ENCODE measurements around the gene MRGPRF.
"Not testable (repeated sequence)": the region's sequence is repeated elsewhere in the genome, so short reads cannot be mapped to it uniquely, and the experiment has no call there.

The MRGPRF gene

DNA sequence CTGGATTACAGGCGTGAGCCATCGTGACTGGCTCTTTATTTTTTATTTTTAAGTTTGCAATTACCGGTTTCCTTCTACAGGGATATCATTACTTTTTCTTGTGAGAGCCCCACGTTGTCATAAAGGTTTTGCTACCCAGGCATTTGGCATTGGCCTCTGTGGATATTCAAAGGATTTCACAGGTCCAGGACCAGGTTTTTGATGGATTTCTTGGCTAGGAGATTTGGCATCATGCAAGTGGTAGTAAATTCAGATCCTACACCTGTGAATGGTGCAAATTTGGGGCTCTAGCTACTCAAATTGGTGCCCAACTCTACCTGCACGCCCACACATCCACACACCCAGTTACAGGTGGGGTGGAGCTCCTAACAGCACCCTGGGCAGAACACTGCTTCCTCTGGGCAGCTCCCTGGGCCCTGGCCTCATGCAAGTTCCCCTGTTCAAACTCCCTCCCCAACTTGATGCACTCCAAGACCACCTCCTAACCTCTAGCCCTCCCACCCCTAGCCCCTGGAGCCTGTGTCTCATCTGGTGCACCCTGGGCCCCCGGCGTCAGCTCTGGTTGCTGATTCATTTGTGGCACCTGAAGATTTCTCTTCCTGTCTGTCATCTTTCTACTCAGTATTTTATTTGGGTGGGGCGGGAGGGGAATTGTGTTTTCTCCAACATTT lies 23.0 kb downstream of the MRGPRF start:
- no peak for FAIRE-seq

DNA sequence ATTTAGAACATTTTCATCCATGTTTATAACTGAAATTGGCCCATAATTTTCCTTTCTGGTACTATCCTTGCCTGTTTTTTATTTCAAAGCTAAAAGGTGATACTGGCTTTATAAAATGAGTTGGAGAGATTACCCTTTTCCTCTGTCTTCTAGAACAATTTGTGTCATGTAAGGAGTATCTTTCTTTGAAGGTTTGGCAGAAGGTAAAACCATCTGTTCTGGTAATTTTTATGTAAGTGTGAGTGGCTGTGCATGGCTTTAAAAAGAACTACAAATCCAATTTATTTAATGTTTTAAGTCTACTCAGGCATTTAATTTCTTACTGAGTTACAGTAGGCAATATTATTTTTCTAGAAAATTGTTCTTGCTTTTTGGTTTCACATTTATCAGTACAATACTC lies 24.6 kb downstream of the MRGPRF start:
- no peak for FAIRE-seq

More for the DNA sequence above, 23.0 kb downstream of the MRGPRF start:
- DNase-seq (ENCODE audit: low spot score): no peak

DNA sequence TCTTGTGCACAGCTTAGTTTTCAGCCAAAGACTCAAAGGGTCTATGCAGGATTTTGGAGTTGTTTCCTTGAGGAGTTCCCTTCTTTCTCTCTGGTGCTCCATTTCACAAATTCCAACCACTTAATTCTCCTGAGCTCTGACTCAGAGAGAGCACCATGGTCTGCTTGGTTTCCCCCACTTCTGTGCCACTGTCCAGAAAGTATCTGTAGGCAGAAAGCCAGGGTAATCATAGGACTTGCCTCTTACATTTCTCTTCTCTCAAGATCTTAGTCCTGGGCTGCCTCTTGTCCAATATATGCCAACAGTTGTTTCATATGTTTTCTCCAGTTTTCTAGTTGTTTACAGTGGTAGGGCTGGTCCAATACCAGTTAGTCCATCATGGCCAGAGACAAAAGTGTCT lies 25.8 kb downstream of the MRGPRF start:
- no peak for DNase-seq (ENCODE audit: low spot score)
- FAIRE-seq: no peak

More for the DNA sequence above, 24.6 kb downstream of the MRGPRF start:
- no peak for DNase-seq (ENCODE audit: low spot score)

DNA sequence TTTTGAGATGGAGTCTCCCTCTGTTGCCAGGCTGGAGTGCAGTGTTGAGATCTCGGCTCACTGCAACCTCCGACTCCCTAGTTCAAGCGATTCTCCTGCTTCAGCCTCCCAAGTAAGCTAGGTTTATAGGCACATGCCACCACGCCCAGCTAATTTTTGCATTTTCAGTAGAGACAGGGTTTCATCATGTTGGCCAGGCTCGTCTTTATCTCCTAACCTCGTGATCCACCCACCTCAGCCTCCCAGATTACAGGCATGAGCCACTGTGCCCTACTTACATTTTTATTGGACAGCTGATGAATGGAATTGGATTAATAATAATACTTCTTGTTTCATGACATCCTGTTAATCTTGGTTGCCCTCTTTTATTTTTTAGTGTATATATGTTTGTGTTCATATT lies 29.2 kb downstream of the MRGPRF start:
- FAIRE-seq: no peak
- no peak for DNase-seq (ENCODE audit: low spot score)

DNA sequence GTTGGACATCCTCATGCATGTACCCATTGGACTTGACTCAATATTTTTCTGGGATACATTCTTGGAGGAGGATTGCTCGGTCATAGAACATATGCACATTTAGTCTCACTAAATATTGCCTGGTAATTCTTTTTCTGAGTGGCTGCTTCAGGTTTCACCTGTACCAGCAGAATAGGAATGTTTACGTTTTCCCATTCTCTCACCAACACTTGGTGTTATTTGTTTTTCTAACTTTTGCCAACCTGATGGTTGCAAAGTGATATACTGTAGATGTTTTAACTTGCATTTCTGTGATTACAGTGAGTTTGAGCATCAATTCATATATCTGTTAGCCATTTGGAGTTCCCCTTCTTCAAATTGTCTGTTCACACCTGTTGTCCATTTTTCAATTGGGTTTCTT lies 30.9 kb downstream of the MRGPRF start:
- FAIRE-seq (no peak), DNase-seq (ENCODE audit: low spot score) (no peak)

DNA sequence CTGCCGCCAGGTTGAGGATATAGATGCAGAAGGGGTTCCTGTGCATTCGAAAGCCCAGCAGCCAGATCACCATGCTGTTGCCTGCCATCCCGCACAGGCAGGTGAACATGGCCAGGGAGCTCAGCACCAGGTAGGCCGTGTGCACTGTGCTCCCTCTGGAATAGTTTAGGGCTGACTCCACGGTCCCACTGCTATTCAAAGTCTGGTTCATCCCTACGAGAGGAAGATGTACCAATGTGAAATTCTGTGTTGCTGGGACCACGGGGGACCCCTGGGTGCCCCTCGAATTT lies 32.3 kb downstream of the MRGPRF start, which contains the start of gene MRGPRD:
Gene MRGPRD (minus strand): TSS at position 211 of the 290 bp plus-strand sequence. CDS start 0 bp downstream, at position 211.
- FAIRE-seq (no peak), DNase-seq (ENCODE audit: low spot score) (no peak)

DNA sequence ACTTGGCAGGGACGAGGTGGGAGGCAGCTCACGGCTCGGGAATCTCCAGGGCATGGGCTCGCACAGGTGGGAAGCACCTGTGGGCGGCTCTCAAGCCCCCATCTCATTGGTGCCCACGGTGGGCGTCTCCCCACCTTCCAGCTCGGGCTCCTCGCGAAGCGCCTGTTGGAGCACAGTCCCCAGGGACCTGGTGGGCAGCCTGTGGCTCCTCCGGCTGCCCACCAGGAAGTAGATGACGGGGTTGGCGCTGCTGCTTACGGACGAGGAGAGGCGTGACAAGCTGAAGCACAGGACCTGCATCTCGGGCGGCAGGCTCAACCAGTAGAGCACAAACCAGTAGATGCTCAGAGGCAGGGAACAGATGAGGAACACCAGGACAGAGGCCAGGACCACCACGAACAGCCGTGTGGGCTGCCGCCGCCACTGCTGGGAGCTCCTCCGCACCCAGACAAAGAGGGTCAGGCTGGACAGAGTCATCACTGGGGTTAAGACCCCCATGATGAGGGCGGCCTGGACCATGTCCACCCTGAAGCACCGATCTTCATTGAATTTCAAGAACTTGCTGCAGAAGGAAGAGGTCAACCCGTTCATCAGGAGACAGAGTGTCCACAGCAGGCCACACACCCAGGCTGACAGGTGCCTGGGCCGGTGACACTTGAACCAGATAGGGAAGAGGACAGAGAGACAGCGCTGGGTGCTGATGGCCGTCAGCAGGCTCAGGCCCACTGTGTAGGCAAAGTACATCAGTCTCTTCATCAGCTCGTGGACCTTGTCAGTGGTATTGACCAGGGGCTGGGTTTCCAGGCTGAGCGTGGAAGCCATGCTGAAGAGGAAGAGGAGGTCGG lies 32.9 kb downstream of the MRGPRF start:
- no peak for FAIRE-seq
- no peak for DNase-seq (ENCODE audit: low spot score)

DNA sequence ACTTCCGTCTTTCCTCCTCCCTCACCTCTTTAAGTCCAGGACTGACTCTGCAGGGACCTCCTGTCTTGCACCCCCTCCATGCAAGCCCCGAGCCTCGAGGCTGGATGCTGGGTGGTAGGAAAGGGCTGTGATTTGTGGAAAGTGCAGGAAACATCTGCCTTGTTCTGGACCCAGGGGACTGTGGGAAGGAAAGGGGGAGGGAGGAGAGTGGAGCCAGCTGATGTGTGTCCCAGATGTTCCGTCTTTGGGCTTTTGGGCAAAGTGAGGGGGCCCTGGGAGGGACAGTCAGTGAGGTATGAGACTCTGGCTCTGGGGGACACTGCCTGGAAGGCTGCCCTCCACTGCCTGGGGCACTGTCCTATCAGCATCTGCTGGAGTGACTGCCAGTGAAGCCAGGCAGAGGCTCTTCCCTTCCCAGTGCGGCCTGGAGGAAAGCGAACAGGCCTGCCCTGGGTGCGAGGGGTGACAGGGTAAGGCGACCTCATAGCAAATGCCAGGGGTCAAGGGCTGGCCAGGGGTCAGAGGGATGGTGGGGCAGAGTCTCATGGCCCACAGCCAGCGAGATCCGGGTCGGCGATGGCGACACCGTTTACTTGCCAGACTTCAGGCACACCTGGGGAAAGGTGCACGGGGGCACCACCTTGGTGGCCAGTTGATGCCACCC lies 34.0 kb downstream of the MRGPRF start:
- FAIRE-seq: no peak
- no peak for DNase-seq (ENCODE audit: low spot score)

DNA sequence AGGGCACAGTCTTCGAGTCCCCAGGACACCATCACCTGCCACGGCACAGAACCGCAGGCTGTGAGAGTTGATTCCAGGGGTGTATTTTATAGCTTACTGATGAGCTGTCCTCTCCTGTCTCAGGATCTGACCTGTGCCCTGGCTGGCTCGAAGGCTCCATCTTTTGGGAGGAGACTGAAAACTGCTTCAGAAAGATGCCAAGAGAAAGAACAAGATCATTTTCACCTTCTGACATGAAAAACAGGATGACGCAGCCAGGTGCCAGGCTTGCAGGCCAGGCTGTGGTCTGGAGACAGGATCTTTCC lies 34.5 kb downstream of the MRGPRF start:
- no peak for FAIRE-seq

DNA sequence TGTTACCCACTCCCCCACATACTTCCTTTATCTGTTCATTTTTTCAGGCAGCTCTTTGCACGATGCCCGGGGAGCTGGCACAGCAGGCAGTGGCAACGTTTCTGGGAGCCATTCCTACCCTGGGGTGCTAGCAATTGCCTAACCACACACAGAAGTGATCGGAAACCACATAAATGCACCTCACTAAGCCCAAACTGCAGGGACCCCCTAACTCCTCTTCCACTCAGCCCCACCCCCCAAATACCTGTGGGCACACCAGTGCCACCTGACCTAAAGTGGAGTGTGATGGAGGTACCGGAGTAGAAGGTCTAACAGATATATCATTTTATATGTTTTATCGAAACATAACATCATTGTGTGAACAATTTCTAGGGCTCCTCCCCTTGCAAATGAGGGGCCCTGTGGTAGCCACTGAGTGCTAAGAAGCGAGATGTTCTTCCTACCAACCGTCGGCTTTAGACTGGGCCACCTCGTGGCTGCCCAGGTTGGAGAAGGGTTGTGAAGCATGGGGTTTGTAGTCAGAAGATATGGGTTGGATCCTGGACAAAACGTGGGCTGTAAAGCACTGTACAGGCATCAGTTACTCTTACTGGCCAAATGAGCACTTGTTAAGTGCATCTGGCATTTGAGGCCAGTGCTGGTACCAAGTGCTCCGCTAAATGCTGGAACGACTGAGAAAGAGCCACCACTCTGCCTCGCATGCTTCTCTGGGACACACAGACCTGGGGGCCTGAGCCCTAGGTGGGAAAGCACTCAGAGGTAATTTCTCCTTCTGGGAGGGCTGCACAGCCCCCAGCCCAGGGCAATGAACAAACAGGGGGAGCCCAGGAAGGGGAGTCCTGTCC lies 35.0 kb downstream of the MRGPRF start:
- DNase-seq (ENCODE audit: low spot score) (no peak), FAIRE-seq (no peak)

More for the DNA sequence above, 34.5 kb downstream of the MRGPRF start:
- no peak for DNase-seq (ENCODE audit: low spot score)

DNA sequence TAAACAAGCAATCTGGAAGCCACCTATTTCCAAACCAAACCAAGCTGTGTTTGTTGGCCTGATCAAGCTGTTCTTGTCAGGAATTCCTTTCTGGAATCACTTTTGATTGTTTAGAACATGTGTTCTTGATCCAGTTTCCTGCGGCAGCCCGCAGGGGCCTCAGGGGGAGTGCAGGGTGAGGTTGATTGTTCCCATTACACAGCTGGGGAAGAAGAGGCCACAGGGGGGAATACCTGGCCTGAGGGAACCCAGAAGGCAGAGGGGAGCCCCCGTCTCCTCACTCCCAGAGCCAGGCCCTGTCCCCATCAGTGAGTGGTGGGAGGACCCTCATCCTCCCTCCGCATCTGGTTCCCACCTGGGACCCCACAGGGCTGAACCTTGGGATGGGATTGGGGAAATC lies 36.5 kb downstream of the MRGPRF start:
- DNase-seq (ENCODE audit: low spot score) (no peak), FAIRE-seq (no peak)

DNA sequence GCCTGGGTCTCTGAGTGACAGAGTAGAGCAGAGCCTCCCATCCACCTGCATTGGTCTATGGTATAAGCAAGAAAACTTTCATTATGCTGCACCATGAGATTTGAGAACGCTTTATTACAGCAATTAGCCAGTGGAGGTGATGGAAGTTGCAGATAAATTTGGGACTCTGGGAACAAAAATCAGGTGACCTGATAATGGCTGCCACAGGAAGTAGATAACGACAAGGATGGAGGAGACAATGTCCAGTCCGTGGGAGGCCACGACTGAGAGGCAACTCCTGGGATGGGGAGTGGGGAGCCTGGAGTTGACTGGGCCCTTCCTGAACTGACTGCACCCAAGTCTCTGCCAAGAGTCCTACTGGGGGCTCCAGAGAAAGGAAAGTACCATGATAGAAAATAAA lies 37.0 kb downstream of the MRGPRF start:
- DNase-seq (ENCODE audit: low spot score): no peak
- no peak for FAIRE-seq

DNA sequence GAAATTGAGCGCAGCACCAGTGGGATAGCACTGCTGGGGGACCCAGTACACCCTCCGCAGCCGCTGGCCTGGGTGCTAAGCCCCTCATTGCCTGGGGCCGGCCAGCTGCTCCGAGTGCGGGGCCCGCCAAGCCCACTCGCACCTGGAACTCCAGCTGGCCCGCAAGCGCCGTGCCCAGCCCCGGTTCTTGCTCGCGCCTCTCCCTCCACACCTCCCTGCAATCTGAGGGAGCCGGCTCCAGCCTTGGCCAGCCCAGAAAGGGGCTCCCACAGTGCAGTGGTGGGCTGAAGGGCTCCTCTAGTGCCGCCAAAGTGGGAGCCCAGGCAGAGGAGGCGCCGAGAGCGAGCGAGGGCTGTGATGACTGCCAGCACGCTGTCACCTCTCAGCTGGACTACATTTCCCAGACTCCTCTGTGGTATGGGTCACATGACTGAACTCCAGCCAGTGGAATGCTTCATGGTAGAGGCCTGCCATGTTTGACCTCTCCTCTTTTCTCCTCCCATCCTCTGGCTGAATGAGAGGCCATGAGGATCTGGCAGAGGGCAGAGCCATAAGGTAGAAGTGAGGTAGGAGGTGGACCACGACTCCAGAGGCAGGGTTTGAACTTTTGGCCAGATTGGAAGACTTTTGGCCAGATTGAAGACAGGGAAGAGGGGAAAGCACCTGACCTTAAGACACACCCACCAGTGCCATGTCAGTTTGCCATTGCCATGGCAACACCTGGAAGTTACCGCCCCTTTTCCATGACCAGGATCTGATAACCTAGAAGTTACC lies 38.4 kb downstream of the MRGPRF start:
- FAIRE-seq: no peak
- DNase-seq (ENCODE audit: low spot score): peak; percentile 41

DNA sequence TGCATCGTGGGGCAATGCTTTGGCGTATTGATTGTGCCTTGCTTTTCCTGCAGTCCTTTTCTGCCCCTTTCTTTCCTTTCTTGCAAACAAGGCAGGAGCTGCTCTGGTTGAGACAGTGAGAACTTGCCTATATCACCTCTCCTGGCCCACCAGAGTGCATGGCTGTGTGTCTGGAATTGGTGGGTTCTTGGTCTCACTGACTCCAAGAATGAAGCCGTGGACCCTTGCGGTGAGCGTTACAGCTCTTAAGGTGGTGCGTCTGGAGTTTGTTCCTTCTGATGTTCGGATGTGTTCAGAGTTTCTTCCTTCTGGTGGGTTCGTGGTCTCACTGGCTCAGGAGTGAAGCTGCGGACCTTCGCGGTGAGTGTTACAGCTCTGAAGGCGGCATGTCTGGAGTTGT lies 39.3 kb downstream of the MRGPRF start:
- DNase-seq (ENCODE audit: low spot score); FAIRE-seq: not testable (repeated sequence)

DNA sequence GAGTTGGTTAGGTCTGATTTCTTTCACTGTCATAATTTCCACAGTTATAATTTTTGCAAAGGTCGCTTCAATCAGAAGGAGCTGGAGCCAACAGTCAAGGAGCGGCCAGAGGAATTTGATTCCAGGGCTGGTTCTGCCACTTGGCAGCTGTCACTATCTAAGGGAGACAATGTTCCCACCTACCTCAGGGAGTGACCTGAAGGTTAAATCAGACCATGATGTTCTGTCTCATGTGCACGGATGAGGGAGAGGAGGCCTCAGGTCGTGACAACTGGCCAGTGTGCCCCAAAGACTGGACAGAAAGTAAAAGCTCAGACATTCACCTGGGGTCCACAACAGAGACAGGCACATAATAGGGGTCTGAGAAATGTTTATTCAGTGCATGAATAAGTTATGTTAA lies 39.8 kb downstream of the MRGPRF start:
- DNase-seq (ENCODE audit: low spot score): no peak

DNA sequence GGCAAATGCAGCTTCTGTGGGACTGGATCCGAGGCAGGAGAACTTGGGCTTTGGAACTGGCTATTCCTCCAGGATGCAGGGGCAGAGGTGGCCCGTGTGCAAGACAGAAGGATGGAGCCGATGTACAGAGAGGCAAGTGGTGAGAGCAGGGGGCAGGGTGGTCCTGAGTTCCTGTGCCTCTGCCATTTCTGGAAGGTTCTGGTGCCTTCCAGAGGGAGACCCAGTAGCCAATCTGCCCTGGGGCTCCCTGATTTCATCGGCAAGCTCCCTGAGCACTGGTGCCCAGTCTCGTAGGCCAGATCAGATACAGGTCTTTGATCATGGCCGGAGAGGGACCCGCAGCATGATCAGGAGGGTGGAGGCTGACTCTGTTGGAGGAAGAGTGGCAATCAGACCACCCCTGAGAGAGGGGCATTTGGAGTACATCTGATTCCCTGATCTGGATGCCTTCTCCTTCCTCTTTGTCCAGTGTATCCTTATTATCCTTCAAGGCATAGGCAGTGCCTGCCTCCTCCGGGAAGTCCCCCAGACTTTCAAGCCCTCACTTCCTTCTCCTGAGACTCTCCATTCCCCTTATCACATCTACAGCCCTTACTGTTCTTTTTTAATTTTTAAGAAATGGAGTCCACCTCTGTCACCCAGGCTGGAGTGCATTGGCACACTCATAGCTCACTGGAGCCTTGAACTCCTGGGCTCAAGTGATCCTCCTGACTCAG lies 42.0 kb downstream of the MRGPRF start:
- DNase-seq (ENCODE audit: low spot score) (no peak), FAIRE-seq (no peak)

More for the DNA sequence above, 39.8 kb downstream of the MRGPRF start:
- no peak for FAIRE-seq

DNA sequence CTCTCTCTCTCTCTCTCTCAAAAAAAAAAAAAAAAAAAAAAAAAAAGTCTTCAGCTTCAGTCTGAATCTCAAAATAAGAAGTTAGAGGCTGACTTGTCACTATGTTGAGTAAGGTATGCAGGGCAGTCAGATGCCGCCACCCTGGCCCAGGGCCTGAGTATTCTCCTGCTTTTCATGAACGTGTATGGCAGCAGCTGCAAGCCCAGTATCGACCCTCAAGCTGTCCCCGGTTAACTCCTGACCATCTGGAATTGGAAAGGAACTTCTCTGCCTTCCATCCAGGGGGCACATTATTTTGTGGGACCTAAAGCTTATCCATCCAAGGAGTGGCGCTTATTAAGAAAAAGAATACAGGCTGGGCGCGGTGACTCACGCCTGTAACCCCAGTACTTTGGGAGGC lies 43.7 kb downstream of the MRGPRF start:
- DNase-seq (ENCODE audit: low spot score) (no peak), FAIRE-seq (no peak)

DNA sequence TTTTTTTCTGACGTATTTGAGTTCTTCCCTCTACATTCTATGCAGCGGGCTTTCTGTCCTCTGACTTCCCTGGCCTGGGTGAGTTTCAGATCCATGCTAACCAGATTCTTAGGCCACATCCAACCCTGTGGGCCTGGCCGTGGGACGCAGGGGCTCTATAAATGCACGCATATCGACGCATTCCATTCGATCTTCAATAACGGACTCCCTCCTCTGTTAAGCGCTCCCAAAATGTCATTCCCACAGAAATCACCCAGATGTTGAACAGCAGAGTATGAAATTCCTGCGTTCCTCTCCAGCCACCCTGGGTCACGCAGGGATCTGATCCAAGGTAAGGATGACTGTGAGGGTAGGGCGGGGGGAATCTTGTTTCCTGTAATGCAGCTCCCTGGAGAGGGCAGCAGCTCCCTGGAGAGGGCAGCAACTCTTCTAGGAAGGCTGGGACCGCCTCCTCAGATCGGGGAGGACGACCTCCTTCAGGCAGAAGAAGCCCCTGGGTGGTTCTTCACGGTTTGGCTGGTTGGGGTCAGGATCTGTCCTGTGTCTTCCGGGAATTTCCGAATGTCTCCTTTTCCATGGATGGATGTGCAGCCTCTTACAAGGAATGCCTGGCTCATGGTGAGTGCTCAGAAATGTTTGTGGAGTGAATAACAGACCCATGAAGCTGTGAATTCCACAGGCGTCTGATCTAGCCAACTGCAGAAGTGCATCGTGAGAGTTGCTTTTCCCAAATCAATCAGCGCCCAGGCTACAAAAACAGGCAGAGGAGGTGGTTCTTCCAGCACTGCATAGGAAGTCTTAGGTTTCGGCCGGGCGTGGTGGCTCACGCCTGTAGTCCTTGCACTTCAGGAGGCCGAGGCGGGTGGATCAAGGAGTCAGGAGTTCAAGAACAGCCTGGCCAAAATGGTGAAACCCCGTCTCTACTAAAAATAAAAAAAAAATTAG lies 44.5 kb downstream of the MRGPRF start:
- DNase-seq (ENCODE audit: low spot score): no peak
- FAIRE-seq: no peak

Data from urothelium cell line (cell line).